GM10266 (cell line): ENCODE results near the gene PREP.

Experiments used
- DNase-seq: peaks from one replicate; pipeline ENCODE4 v3.0.0; 2012; ENCODE audit errors: extremely low spot score
- CTCF ChIP-seq: IDR thresholded peaks from 2 replicates; pipeline ENCODE4 v1.5.1; 2012; ENCODE audit warnings: mild to moderate bottlenecking, low read depth; ENCODE audit not compliant: control insufficient read depth, insufficient read depth; ENCODE audit errors: missing control alignments

The PREP gene

GRCh38 chr6:105301756-105302616 is 100.9 kb downstream of the PREP start:
- no peak for TF ChIP-seq CTCF
- no peak for DNase-seq

DNA sequence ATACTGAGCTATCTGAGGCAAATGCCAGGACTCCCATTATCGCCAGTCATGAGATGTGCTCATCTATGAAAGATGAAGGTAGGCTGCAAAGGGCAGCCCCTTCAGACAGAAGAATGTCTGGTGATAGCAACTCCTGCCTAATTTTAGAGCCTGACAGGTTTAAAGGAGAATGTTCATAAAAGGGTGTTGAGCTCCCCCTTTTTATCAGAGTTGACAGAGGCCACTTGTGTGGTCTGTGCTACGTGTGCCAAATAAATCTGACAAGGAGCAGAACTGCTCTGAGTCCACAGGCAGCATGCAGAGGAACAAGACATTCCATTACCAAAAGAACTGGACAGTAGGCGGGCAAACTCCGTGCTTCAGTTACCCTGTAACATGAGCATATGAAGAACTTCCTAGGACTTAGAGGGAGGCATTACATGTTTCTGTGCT is 101.8 kb downstream of the PREP start:
- DNase-seq: no peak
- TF ChIP-seq CTCF: no peak

GRCh38 chr6:105300090-105300489 is 102.8 kb downstream of the PREP start:
- TF ChIP-seq CTCF: no peak
- no peak for DNase-seq

DNA sequence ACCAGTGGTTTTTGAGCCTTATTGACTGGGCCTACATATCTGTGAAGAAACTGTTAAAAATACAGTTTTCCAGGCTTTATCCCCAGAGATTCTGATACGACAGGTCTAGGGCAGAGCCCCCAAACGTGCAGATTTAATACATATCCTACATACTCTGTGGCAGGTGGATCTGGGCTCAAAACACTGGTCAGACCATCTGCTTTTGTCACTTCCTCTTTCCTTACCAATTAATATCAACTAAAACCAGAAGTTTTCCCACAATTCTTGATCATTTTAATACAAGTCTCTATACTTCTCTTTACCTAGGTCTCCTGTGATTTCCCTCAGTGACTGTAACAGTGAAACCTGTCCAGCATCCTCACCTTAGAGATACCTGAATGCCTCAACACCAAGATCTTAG is 108.8 kb downstream of the PREP start:
- no peak for TF ChIP-seq CTCF
- DNase-seq: no peak

DNA sequence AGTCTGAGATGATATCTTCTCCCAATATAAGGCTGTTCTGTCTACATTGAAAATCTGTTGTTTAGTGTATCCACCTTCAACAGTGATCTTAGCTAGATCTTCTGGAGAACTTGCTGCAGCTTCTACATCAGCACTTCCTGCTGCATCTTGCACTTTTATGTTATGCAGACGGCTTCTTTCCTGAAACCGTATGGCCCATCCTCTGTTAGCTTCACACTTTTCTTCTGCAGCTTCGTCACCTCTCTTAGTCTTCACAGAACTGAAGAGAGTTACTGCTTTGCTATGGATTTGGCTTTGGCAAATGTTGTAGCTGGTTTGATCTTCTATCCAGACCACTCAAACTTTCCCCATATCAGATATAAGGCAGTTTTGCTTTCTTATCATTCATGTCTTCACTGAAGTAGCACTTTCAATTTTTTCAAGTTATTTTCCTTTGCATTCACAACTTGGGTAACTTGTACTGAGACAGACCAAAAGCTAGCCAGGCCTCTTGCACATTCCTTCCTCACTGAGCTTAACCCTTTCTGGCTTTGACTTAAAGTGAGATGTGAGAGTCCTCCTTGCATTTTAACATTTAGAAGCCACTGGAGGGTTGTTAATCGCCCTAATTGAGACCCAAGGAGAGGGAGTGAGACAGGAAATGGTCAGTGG is 110.1 kb downstream of the PREP start:
- no peak for DNase-seq
- TF ChIP-seq CTCF: no peak

- TF ChIP-seq CTCF: no peak
- no peak for DNase-seq
Observed at GRCh38 chr6:105291525-105291924, 111.4 kb downstream of the PREP start.
